AG10803 (cell line): ENCODE data around the gene SH2D5.

Source experiments
- DNase-seq: peaks from one replicate; pipeline ENCODE4 v3.0.0; 2010; ENCODE audit warnings: low read depth
- H3K4me3 ChIP-seq: 2 replicates; pipeline ENCODE4 v1.5.1; 2011; ENCODE audit warnings: mild to moderate bottlenecking, low read length, control low read depth
- TF ChIP-seq, protein P1 (sequence below): conservative IDR thresholded peaks from 2 replicates; pipeline ENCODE4 v1.5.1; 2011; ENCODE audit warnings: mild to moderate bottlenecking, low read length, control low read depth, inconsistent platforms

SH2D5 gene

DNA sequence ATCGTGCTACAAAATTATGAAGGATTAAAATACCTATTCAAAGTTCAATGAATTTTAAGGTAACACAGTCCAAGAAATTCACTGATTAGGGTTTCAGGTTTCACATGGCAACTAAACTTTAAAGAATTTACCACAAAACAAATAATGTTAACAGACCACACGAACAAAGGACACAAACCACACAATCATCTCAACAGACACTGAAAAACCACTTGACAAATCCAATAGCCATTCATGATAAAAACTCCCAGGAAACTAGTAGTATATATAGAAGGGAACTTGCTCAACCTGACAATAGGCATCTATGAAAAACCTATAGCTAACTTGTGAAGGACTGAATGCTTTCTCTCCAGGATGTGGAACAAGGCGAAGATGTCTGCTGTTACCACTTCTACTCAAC is 21.1 kb upstream of the SH2D5 start:
- H3K4me3 ChIP-seq, result no peak overlapping the region
- DNase-seq, result peak; percentile 18
- TF ChIP-seq, protein P1, sequence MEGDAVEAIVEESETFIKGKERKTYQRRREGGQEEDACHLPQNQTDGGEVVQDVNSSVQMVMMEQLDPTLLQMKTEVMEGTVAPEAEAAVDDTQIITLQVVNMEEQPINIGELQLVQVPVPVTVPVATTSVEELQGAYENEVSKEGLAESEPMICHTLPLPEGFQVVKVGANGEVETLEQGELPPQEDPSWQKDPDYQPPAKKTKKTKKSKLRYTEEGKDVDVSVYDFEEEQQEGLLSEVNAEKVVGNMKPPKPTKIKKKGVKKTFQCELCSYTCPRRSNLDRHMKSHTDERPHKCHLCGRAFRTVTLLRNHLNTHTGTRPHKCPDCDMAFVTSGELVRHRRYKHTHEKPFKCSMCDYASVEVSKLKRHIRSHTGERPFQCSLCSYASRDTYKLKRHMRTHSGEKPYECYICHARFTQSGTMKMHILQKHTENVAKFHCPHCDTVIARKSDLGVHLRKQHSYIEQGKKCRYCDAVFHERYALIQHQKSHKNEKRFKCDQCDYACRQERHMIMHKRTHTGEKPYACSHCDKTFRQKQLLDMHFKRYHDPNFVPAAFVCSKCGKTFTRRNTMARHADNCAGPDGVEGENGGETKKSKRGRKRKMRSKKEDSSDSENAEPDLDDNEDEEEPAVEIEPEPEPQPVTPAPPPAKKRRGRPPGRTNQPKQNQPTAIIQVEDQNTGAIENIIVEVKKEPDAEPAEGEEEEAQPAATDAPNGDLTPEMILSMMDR, result no peak

DNA sequence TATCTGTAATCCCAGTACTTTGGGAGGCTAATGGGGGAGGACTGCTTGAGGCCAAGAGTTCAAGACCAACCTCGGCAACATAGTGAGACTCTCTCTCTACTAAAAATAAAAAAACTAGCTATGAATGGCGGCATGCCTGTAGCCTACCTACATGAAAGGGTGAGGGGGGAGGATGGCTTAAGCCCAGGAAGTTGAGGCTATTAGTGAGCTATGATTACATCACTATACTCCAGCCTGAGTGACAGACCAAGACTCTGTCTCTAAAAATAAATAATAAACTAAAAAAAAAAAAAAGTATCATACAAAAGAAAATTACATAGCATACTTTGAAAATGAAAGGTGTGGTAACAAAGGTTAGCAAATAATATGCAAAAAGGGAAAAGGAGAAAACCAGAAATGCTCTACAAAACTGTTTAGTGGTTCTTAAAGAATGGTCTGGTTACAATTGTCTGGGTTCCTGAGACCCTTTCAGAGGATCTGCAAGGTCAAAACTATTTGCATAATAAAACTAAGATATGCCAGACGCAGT is 19.0 kb upstream of the SH2D5 start:
- no peak for DNase-seq
- TF ChIP-seq, protein P1, result no peak
- H3K4me3 ChIP-seq, result no peak overlapping the region

DNA sequence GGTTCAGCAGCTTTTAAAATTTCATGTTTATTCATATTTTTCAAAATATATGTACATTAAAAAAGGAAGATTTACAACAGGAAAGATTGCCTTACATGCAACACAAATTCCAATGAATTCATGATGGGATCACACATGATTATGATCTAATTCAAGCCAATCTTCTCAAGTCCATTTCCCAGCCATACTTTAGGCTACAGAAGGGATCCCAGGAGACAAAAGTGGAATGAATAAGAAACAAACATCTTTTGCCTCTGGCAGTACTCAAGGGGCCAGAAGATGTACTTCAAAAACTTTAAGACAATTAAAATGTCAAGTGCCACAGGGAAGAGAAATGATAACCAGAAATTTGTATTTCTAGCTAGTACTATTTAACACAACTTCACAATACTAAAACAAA is 10.2 kb upstream of the SH2D5 start:
- H3K4me3 ChIP-seq, result no peak overlapping the region
- DNase-seq, result peak; percentile 43
- TF ChIP-seq, protein P1, result no peak

DNA sequence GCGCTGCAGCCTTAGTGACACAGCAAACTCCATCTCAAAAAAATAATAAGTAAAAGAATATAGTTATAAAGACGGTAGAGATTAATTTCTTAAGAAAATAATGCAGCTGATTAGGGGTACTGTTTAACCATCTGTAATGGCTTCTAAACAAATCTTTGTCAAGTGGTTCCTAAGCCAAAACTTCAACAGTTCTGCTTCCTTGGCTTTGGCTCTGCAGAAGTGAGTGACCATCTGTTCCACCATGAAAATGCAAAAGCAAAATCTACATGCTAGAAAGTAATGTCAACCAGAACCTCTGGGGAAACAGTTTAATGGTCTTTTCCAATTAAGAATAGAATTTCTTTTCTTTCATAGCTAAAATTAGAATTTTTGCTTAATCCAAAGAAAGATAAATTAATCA is 8.3 kb upstream of the SH2D5 start:
- TF ChIP-seq, protein P1, result no peak
- H3K4me3 ChIP-seq, result no peak overlapping the region
- no peak for DNase-seq

DNA sequence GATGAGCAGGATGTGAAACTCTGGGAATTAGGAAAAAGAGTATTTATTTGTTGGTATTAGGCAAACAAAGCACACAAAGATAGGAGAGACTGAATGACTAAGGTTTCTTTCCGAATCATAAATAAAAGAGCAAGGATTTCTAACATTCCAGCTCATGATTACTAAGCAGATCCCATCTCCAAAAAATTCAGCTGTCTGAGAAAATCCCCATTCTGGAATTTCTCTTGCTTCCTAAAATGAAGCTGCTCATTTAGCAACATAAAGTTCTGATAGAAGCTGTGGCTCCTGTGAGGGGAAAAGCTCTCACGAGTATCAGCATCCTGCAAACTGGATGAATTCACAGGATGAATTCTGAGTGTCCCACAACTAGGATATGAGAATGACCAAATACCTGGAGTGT is 6.7 kb upstream of the SH2D5 start:
- TF ChIP-seq, protein P1, result no peak
- no peak overlapping the region for H3K4me3 ChIP-seq
- DNase-seq, result peak; percentile 86

DNA sequence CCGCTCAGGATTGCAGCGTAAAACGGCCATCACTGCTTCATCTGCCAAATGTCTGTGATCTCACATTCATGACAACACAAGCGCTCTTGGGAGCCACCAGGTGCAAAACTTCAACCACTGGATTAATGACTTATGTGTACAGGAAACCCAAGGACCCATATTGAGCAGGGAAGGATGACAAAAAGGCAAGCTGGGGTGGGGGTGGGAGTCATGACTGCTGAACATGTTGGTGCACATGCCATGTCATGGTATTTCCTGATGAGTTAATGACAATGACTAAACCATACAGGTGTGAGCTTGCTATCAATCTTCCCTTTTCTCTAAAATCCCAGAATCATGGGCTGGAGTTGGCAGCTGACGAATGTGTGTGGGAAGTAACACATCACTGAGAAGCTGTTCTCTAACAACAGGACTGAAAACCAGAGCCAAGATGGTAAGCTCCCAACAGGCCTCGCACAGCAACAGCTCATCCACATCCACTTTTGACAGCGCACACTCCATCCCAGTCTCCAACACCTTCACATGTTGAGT is 3.1 kb upstream of the SH2D5 start:
- TF ChIP-seq, protein P1, result no peak
- DNase-seq, result no peak
- H3K4me3 ChIP-seq, result no peak overlapping the region

DNA sequence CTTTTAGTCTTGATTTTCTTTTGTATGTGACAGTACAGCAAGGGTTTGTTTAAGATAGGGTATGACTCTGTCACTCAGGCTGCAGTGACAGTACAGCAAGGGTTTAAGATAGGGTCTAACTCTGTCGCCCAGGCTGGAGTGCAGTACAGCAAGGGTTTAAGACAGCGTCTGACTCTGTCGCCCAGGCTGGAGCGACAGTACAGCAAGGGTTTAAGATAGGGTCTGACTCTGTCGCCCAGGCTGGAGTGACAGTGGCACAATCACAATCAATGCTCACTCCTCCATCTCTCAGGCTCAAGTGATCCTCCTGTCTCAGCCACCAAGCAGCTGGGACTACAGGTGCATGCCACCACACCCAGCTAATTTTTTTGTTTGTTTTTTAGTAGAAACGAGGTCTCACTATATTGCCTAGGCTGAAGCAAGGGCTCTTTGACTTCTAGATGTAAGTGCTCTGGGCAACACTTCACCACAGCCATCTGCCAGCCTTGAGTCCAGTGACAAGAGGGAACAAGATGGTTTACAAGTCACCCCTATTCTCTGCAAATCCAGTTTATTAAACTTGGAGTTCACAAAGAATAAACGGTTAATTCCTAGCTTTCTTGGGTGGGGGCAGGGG is 965 bp upstream of the SH2D5 start:
- H3K4me3 ChIP-seq, result no peak overlapping the region; the same call in 1 of the 2 replicates
- TF ChIP-seq, protein P1, result no peak
- no peak for DNase-seq
